Measurements from ENCODE around the gene NEDD4L. TPM values are rescaled to one million over a fixed set of nuclear protein-coding genes. Genes with fewer than 3 reads are reported as not detected.

NEDD4L gene
- total RNA-seq, 1 experiment from 2014 or later, result 42.9 TPM

- intact Hi-C loops (cut with micrococcal nuclease; ENCODE audit: unreplicated experiment) (no loop called here), in situ Hi-C loops (cut with HindIII; ENCODE audit: low pct_unique_long_range_greater_than_20kb, low sequenced_read_pairs) (no loop called here)
- ATAC-seq, result no peak
These were observed 259.3 kb downstream of the NEDD4L start for GRCh38 chr18:58303363-58303762.

GRCh38 chr18:58305792-58306191 lies 261.8 kb downstream of the NEDD4L start:
- no peak for ATAC-seq
- BruUV-seq (replicated peaks), result no TSS peak
- POLR2A ChIA-PET, result no interaction called here
- no peaks in the 10 kb centered on the region for H3K9me3 ChIP-seq (ENCODE audit: control insufficient read depth, insufficient read depth, low read depth, low read length)
- no peaks in the 10 kb centered on the region for H3K4me1 ChIP-seq (ENCODE audit: control insufficient read depth, insufficient read depth, low read length)
- in situ Hi-C loops (cut with HindIII; ENCODE audit: low pct_unique_long_range_greater_than_20kb, low sequenced_read_pairs), result no loop called here
- TF ChIP-seq TCF7L2 (IDR thresholded peaks at IDR 0.05; ENCODE audit: low read depth, low read length) (no peak), CTCF (IDR thresholded peaks at IDR 0.05) (no peak), SIN3A (IDR thresholded peaks at IDR 0.05; ENCODE audit: borderline replicate concordance, insufficient read depth, low read depth, low read length) (no peak), REST (IDR thresholded peaks at IDR 0.05; ENCODE audit: insufficient read depth in 1 of 2, low read depth in 2 of 2, low read length in 1 of 2) (no peak), POLR2AphosphoS5 (IDR thresholded peaks at IDR 0.05; ENCODE audit: low read depth, low read length) (no peak)
- intact Hi-C loops (cut with micrococcal nuclease; ENCODE audit: unreplicated experiment), result no loop called here
- H3K27me3 ChIP-seq (ENCODE audit: control insufficient read depth, insufficient read depth, low read length), result no peaks in the 10 kb centered on the region
- no peak overlapping the region for H3K27ac ChIP-seq (ENCODE audit: low read length)
- no peaks in the 10 kb centered on the region for H3K36me3 ChIP-seq (ENCODE audit: control insufficient read depth, insufficient read depth, low read length)
- H3K4me3 ChIP-seq (ENCODE audit: low read depth in 2 of 2, low read length in 2 of 2), result no peak overlapping the region
- CTCF ChIA-PET, result no interaction called here
- no peak for DNase-seq (ENCODE audit: low read depth, low spot score)

More at GRCh38 chr18:58303363-58303762, 259.3 kb downstream of the NEDD4L start:
- Histone ChIP-seq H3K9me3 (ENCODE audit: control insufficient read depth, insufficient read depth, low read depth, low read length) (no peaks in the 10 kb centered on the region), H3K36me3 (ENCODE audit: control insufficient read depth, insufficient read depth, low read length) (no peaks in the 10 kb centered on the region), H3K27ac (ENCODE audit: low read length) (no peak overlapping the region), H3K27me3 (ENCODE audit: control insufficient read depth, insufficient read depth, low read length) (no peaks in the 10 kb centered on the region), H3K4me3 (ENCODE audit: low read depth in 2 of 2, low read length in 2 of 2) (no peak overlapping the region), H3K4me1 (ENCODE audit: control insufficient read depth, insufficient read depth, low read length) (no peaks in the 10 kb centered on the region; the same call in 1 of the 2 replicates)
- ChIA-PET CTCF (no interaction called here), POLR2A (no interaction called here)
- no peak for DNase-seq (ENCODE audit: low read depth, low spot score)
- BruUV-seq (replicated peaks), result no TSS peak
- no peak for TF ChIP-seq TCF7L2 (IDR thresholded peaks at IDR 0.05; ENCODE audit: low read depth, low read length)

GRCh38 chr18:58307441-58307840 lies 263.4 kb downstream of the NEDD4L start:
- no peak for TF ChIP-seq REST (IDR thresholded peaks at IDR 0.05; ENCODE audit: insufficient read depth in 1 of 2, low read depth in 2 of 2, low read length in 1 of 2)
- no peak for TF ChIP-seq CTCF (IDR thresholded peaks at IDR 0.05)
- TF ChIP-seq TCF7L2 (IDR thresholded peaks at IDR 0.05; ENCODE audit: low read depth, low read length), result no peak
- no peak for TF ChIP-seq POLR2AphosphoS5 (IDR thresholded peaks at IDR 0.05; ENCODE audit: low read depth, low read length)
- TF ChIP-seq SIN3A (IDR thresholded peaks at IDR 0.05; ENCODE audit: borderline replicate concordance, insufficient read depth, low read depth, low read length), result no peak
- CTCF ChIA-PET, result no interaction called here
- H3K36me3 ChIP-seq (ENCODE audit: control insufficient read depth, insufficient read depth, low read length), result no peaks in the 10 kb centered on the region
- in situ Hi-C loops (cut with HindIII; ENCODE audit: low pct_unique_long_range_greater_than_20kb, low sequenced_read_pairs), result no loop called here
- BruUV-seq (replicated peaks), result no TSS peak
- POLR2A ChIA-PET, result no interaction called here
- H3K9me3 ChIP-seq (ENCODE audit: control insufficient read depth, insufficient read depth, low read depth, low read length), result no peaks in the 10 kb centered on the region
- no peaks in the 10 kb centered on the region for H3K4me1 ChIP-seq (ENCODE audit: control insufficient read depth, insufficient read depth, low read length)
- no peak for ATAC-seq
- intact Hi-C loops (cut with micrococcal nuclease; ENCODE audit: unreplicated experiment), result no loop called here
- no peak for DNase-seq (ENCODE audit: low read depth, low spot score)
- H3K27me3 ChIP-seq (ENCODE audit: control insufficient read depth, insufficient read depth, low read length), result no peaks in the 10 kb centered on the region
- no peak overlapping the region for H3K27ac ChIP-seq (ENCODE audit: low read length)
- H3K4me3 ChIP-seq (ENCODE audit: low read depth in 2 of 2, low read length in 2 of 2), result no peak overlapping the region
